IMR-90 (cell line): Measurements from ENCODE around the gene ORC1.

Experiments
- ELK1 ChIP-seq: fragments of 150-350 bp; IDR thresholded peaks from 2 replicates; pipeline ENCODE4 v1.6.1; 2016; ENCODE audit warnings: low read depth, mild to moderate bottlenecking, low read length, moderate library complexity, borderline replicate concordance
- FOS ChIP-seq: fragments of 150-350 bp; IDR thresholded peaks from 2 replicates; pipeline ENCODE4 v1.6.1; 2016; ENCODE audit warnings: low read depth, low read length
- MXI1 ChIP-seq: IDR thresholded peaks from 2 replicates; pipeline ENCODE4 v1.6.1; 2012; ENCODE audit warnings: low read depth, mild to moderate bottlenecking, low read length, moderate library complexity, borderline replicate concordance
- POLR2A ChIP-seq: IDR thresholded peaks from 2 replicates; pipeline ENCODE4 v1.6.1; 2012; ENCODE audit warnings: mild to moderate bottlenecking, low read depth, low read length
- RAD21 ChIP-seq: IDR thresholded peaks from 2 replicates; pipeline ENCODE4 v1.6.1; 2012; ENCODE audit warnings: low read length, improper control_type of control experiment
- RCOR1 ChIP-seq: IDR thresholded peaks from 2 replicates; pipeline ENCODE4 v1.6.1; 2012; ENCODE audit warnings: mild to moderate bottlenecking, low read length, improper control_type of control experiment; ENCODE audit not compliant: insufficient replicate concordance
- RFX5 ChIP-seq: IDR thresholded peaks from 2 replicates; pipeline ENCODE4 v1.8.0; 2012; ENCODE audit warnings: low read depth, mild to moderate bottlenecking, low read length, moderate library complexity
- USF2 ChIP-seq: fragments of 150-350 bp; IDR thresholded peaks from 2 replicates; pipeline ENCODE4 v1.6.1; 2017; ENCODE audit warnings: mild to moderate bottlenecking, antibody characterized with exemption, low read length, low read depth
- TF ChIP-seq, protein P1 (sequence below): conservative IDR thresholded peaks from 2 replicates; pipeline ENCODE4 v1.5.1; 2012; ENCODE audit warnings: mild to moderate bottlenecking, low read depth, low read length, improper control_type of control experiment

DNA sequence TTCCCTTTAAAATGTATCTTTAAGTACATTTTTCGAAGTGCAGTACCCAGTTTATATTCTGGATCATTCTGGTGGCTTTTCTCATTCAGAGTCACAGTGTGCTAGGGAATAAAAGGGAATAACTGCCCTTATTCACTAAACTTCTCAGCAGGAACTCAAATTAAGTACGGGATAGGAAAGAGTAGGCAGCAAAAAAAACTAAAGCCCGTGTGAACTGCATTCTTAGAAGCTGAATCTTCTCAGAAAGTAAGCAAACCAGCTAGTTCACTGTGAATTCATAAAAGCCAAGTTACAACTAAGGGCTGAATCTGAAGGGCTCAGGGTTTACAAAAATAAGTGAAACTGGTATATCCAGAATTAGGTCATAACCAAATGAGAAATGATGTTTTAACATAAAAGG is 22.1 kb upstream of the ORC1 start:
- TF ChIP-seq RAD21 (no peak), RCOR1 (no peak), POLR2A (no peak), USF2 (no peak), RFX5 (no peak), FOS (no peak), MXI1 (no peak), ELK1 (no peak)
- TF ChIP-seq, protein P1, sequence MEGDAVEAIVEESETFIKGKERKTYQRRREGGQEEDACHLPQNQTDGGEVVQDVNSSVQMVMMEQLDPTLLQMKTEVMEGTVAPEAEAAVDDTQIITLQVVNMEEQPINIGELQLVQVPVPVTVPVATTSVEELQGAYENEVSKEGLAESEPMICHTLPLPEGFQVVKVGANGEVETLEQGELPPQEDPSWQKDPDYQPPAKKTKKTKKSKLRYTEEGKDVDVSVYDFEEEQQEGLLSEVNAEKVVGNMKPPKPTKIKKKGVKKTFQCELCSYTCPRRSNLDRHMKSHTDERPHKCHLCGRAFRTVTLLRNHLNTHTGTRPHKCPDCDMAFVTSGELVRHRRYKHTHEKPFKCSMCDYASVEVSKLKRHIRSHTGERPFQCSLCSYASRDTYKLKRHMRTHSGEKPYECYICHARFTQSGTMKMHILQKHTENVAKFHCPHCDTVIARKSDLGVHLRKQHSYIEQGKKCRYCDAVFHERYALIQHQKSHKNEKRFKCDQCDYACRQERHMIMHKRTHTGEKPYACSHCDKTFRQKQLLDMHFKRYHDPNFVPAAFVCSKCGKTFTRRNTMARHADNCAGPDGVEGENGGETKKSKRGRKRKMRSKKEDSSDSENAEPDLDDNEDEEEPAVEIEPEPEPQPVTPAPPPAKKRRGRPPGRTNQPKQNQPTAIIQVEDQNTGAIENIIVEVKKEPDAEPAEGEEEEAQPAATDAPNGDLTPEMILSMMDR: no peak
